GM18507 (cell line): ENCODE data around the gene RCC1.
"Not testable (repeated sequence)": the region's sequence is repeated elsewhere in the genome, so short reads cannot be mapped to it uniquely, and the experiment has no call there.

Source experiments
- DNase-seq: peaks from one replicate; pipeline ENCODE4 v3.0.0; 2011; ENCODE audit warnings: low read depth; ENCODE audit not compliant: insufficient read length; ENCODE audit errors: extremely low spot score
- FAIRE-seq: peaks from 2 replicates; lab custom pipeline; 2011; peaks lifted over from hg19 to GRCh38; lab: Jason Lieb, UNC

RCC1 gene

DNA sequence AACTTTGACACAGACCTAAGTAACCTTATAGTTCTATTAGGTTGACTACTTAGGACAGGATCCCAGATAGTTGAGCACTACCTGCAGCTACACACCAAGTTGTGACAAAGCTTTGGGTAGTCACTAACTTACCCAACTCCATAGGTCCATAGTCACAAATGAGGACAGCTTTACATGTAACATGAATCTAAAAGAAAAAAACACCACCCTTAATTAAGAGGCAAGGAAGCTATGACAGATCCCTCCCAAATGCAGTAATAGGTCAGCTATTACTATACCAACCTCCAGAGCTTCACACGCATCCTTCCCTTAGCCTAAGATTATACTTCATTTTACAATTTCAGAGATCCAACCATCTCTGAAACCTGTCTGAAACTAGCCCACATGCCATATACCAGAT, 73.6 kb downstream of the RCC1 start:
- DNase-seq (no peak), FAIRE-seq (no peak)

DNA sequence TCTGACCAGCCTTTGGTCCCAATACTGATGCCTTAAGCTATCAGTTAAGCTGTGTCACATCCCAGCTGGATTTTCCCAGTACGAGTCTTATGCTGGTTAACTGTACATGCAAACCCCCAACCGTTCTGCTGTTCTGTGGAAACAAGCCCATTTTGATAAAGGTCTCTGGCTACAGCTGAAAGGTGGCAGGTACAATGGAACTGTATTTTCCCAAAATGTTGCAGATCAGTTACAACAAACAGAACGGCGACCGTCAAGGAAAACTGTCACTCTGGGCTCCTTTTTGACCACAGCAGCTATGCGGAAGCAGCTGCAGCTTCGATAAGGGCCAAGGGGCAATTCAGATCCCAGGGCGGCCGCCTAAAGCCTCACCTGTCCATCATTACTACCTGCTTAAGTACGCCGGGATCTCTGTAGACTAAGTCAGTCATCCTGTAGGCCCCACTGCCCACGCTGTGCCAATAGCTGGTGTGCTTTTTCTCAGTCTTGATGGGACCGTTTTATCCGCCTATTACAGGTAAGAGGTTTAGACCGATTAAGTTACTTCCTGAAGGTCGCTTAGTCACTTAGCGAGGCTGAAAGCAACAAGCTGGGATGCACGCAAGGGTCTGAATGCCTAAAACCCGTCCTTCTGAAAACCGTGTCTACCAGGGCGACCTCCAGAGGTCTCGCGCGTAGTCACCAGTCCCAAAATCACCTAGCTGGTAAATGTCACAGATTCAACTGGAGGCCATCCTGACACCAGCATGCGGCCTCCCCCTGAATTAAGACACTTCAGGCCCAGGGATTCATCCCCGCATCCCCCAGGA, 75.1 kb downstream of the RCC1 start:
- FAIRE-seq: no peak
- DNase-seq: no peak

DNA sequence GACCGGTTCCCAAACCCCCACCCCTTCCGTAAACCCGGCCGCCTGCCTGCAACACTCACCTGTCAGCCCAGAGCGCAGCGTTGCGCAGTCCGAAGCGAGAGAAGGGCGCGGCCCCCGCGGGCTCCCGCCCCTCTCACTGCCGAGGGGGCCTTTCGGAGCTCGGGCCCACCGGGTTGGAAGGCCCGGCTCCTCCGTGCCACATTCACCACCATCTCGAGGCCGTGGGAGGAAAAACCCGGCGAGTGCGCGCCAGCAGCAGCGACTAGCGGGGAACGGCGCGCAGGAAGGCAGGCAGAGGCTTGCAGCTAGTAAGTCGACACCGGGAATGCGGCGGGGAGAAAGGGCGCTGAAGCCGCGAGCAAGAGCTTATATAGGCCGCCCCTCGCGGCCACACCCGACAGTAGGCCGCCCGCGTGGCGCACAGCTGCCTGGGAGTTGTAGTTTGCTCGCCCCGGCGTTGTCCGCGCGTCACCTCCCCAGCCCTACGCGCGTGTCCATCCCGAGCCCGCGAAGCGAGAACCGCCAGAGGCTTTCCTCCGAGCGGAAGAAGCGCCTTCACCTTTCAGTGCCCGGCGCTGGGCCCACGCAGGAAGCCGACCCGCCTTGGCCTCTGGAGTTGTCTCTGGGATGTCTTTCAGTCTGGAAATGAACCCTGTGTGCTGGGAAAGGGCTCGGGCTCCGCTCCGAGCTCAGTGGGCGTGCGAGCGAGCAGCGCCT, 75.8 kb downstream of the RCC1 start:
- peak; percentile 93 for DNase-seq
- peak; percentile 77 for FAIRE-seq

DNA sequence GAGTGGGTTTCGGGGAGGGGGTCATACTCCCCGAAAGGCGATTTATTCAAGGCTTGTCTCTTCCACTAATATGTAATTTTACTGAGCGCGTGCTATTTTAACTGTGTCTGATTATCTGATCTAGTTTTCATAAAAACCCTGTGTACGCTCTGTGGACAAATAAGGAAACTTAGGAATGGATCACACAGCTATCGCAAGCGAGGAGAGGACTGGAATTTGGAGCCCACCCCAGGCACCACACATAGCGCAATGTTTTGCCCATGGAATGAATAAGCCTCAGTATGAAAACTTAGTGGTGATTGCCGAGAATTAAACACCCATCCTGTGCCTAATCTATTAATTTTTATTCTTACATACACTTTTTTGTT, 76.4 kb downstream of the RCC1 start:
- DNase-seq: no peak
- FAIRE-seq: no peak

DNA sequence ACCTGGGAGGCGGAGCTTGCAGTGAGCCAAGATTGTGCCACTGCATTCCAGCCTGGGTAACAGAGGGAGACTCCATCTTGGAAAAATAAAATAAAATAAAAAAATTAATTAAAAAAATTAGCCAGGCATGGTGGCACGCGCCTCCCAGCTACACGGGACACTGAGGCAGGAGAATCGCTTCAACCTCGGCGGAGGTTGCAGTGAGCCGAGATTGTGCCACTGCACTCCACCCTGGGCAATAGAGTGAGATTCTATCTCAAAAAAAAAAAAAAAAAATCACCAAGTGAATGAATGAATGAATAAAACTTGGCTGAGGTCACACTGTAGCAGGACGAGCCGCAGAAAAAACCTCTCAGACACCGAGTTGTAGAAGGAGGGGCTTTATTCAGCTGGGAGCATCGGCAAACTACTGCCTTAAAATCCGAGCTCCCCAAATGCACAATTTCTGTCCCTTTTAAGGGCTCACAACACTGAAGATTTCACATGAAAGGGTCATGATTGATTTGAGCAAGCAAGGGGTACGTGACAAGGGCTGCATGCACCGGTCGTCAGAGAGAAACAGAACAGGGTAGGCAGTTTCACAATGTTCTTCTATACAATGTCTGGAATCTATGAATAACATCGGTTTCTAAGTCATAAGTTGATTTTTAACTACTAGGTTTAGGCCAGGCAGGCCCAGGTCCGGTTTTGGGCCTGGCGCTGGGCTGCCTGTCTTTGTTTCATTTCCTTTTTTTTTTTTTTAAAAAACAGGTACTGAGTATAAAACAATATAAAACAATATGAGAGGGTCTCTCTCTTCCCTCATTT, 80.9 kb downstream of the RCC1 start:
- DNase-seq: not testable (repeated sequence)
- peak; percentile 91 for FAIRE-seq
